Fibroblast of skin of scalp (primary cell): Measurements from ENCODE around the gene NDUFS6.

ENCODE experiments used
- DNase-seq: peaks from one replicate; pipeline ENCODE4 v3.0.0-alpha.2; 2013

Gene NDUFS6

DNA sequence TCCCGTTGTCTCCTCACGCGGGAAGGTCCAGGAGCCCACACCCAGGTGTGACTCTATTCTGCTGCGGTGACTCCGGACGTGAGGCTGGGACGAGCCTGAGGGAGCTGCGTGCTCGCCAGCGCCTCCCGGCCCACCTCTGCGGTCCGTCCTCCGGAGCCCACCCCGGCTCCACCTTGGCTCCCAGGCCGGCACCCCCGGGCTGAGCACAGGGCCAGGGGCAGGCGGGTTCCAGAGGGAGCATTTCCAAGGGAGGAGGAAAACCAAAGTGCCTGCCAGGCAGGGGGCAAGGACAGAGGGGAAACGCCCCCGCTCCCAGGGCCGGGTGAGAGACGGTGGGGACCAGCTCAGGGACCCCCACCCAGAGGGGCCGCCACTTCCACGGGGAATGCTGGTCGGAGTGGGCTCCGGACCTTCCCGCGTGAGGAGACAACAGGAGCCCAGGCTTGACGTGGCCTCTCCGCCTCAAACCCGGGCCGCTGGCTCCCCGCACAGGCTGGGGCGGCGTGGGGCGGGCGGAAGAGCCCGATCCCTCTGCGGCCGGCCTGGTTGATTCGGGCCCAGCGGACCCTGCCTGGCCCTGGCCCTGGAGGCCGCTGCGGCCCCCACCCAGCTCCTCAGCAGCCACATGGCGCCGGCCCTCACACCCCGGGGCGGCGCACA, 55.5 kb downstream of the NDUFS6 start:
- no peak for DNase-seq

DNA sequence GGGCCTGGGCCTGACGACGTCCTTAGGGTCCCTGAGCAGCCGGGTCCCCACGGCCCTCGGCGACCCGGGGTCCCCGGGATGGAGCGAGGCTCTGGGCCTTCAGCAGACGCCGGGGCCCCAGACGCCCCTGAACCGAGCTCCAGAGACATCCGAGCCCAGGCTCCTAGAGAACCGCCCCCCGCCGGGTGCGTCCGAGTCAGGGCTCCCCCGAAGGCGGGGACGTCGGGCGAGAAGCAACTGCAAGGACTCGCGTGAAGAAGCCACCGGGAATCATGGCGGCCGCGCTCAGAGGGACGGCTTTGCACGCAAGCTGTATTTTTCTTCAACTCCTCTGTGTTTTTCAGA, 56.0 kb downstream of the NDUFS6 start:
- DNase-seq = no peak

DNA sequence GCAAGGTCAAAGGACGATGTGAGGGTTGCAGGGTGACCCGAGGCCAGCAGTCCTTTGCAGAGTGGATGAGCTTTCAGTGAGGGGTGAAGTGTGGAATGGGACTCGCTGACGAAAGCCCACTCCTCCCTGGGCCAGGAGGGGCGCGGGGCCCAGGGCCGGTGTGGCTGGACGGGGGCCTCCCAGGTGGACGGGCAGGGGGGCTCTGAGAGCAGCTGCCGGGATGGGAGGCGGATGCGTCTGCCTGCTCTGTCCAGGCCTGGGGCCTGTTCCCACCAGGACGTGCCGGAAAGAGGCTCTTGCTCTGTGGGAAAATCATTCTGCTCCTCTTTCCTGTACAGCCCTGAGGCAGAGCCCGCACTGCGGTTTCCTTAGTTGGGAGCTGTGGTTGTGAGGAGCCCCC, 57.2 kb downstream of the NDUFS6 start:
- no peak for DNase-seq

DNA sequence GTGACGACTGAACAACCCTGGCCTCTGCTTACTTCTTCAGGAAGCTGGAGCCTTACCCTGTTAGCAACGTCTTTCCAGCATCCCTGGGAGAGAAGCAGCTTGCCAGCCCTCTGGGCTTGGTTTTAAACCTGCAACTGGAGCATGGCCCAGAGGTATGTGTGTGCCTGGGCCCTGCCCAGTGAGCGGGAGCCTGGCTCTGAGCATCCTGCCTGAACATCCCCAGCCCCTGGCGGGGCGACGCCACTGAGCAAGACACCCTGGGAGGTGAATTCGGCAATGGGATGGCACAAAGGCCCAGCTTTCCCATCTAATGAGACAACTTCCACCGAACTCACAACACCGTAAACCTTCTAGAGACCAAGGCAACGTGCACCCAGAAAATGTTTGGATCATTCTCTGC, 57.9 kb downstream of the NDUFS6 start:
- no peak for DNase-seq

DNA sequence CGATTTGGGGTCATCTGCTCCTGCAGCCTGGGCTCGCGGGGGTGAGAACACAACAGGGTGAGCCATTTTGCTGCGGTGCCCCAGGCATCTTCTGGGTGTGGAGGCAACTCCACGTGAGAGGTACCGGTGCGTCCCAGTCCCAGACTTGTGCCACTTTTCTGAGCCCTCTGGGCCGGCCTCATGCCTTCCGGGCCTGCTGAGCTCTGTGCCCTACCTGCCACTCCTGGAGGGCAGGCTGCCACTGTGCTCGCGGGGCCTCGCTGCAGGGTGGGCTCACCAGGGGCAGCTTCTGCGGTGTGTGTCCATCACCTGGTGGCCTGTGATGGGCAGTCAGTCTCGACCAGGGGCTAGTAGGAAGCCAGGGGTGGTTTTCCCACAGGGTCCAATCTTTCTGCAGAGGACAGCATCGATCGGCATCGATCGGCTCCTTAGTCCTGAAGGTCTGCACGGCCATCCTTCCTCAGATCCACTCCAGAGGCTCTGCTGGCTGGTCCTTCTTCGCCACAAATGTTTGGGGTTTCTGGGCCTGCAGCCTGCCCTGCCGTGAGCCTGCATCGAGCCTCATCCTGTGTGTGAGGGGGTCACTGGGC, 58.9 kb downstream of the NDUFS6 start:
- DNase-seq = no peak

DNA sequence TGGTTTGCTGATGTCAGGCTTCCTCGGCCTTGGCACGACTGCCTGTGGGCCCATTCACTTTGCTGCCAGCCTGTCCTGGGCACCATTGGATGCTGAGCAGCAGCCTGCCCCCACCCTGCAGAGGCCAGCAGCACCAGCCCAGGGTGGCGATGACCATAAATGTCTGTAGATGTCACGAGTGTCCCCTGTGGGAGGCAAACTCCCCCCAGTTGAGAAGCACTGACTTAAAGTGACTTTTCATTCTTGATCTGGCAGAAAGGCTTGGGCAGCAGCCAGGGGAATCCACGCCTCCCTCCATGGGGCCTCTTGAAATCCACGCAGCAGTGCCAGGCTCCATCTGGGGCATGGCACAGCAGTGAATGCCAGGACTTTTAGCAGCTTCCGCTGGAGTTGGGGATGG, 59.7 kb downstream of the NDUFS6 start:
- no peak for DNase-seq

DNA sequence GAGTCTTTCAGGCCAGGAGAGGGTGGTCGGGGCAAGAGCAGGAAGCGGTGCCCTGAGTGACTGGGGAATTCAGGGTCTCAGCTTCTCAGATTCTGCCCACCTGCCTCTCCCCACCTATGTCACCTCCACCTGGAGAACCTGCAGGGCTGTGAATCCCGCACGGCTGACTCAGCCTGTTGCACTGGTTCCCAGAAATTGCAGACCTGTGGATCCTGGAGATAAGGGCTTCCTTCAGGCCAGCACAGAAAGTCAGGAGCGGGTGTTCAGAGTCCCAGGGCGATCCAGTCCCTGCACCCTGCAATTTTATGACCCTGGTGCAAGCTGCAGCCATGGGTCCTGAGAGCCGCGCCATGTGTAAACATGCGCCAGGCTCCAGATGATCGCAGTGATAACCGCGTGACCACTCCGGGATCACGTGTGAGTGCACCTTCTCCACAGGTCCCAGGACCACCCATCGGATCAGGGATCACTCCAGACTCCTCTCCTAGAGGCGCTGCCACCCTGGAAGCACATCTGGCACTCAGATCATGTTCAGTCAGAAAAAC, 63.8 kb downstream of the NDUFS6 start:
- DNase-seq = no peak

DNA sequence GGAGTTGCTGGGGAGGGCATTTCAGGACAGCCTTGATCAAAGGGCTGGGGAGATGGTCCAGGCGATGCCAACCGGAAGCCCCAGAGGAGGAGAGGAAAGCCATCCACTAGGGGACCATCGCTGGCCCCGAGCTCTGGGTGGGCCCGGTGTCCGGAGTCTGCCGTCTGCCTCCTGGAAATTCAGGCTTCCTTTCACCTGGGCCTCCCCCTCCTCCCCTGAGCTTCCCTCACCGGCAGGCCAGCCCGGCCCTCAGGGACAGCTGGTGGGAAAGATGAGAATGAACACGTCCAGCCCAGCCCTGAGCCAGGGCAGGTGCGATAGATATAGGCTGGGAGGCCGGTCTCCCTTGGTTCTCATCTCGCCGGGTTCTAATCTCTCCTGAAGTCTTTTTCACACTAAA, 64.3 kb downstream of the NDUFS6 start:
- no peak for DNase-seq
